ENCODE data around the gene CTPS1. TPM values are rescaled to one million over a fixed set of nuclear protein-coding genes. Genes with fewer than 3 reads are reported as not detected.

CTPS1 gene
- total RNA-seq, 1 experiment from 2014 or later, result 63.1 TPM

DNA sequence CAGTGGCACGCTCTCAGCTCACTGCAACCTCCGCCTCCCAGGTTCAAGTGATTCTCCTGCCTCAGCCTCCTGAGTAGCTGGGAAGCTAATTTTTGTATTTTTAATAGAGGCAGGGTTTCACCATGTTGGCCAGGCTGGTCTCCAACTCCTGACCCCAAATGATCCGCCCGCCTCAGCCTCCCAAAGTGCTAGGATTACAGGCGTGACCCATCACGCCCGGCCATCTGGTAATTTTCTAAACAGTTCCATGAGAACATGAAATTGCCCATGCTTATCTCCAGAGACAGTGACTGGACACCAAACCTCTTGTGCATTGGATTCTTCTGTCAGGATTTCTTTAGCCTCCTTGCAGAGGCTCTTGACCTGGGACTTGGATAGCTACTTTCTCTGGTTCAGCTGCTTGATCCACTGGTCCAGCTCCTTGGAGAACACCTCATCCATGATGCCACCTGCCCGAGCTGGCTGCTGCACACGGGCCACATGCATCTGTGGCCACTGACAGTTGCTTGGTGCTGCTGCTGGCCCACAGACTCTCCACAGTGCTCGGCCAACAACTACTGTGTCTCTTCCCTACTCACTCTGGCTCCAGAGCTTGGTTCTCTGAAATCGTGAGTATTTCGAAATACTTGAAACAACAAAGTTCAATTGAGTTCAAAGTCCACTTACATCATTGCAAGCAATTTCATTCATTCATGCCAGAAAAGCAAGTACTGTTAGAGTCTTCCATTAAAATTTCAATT lies 40.0 kb upstream of the CTPS1 start:
- Mint-ChIP-seq H3K27ac (ENCODE audit: unreplicated experiment) (peak overlapping the region; percentile 14), H3K36me3 (ENCODE audit: insufficient read depth, unreplicated experiment) (no peaks in the 10 kb centered on the region), H3K4me3 (ENCODE audit: unreplicated experiment) (peak overlapping the region; percentile 11), H3K4me1 (ENCODE audit: low read depth, unreplicated experiment) (peaks cover 12% of the 10 kb centered on the region), H3K9me3 (ENCODE audit: unreplicated experiment) (no peaks in the 10 kb centered on the region), H3K27me3 (ENCODE audit: insufficient read depth, unreplicated experiment) (no peaks in the 10 kb centered on the region)
- Histone ChIP-seq H3K4me1 (peaks cover 7% of the 10 kb centered on the region), H3K4me3 (ENCODE audit: low read depth, low read length) (no peak overlapping the region), H3K9me3 (no peaks in the 10 kb centered on the region), H3K27me3 (replicated peaks; ENCODE audit: control insufficient read depth, insufficient read depth, low read length) (no peaks in the 10 kb centered on the region), H3K36me3 (ENCODE audit: control insufficient read depth, insufficient read depth, low read length) (no peaks in the 10 kb centered on the region)
- POLR2A ChIA-PET, result interaction anchor here (0.7 to 1.2 kb wide), 3 partner anchors 40 to 77 kb away, joined by 4 read pairs; partner anchors contain the start of gene CITED4
- no peak for TF ChIP-seq CTCF (IDR thresholded peaks at IDR 0.05; ENCODE audit: insufficient read depth in 1 of 2, low read depth in 1 of 2, low read length in 1 of 2, severe bottlenecking in 1 of 2, unreplicated experiment in 1 of 2)
- BruUV-seq (replicated peaks), result no TSS peak
- CTCF ChIA-PET, result interaction anchor here (0.6 to 1.2 kb wide), 5 partner anchors 10 to 86 kb away, joined by 3 to 9 read pairs (median 5); partner anchors contain the start of gene CITED4
- peak; percentile 37 to 40 for DNase-seq
- intact Hi-C loops (cut with micrococcal nuclease; ENCODE audit: unreplicated experiment), result no loop called here

DNA sequence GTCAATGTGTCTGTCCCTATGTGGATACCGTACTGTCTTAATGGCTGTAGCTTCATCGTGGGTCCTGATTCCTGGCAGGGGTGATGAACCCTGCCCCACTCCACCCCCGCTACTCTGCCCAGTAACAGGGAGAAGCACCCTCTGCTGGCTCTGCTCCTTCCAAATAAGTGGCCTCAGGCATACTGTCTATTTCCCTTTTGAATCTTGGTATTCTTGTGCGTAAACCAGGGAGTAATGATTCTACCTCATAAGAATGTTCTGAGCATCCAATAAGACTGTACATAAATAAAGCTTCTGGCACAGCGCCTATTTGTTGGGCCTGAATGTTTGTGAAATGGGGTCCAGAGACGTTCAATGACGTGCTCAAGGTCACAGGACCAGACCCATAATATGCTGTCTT lies 35.2 kb upstream of the CTPS1 start:
- BruUV-seq (replicated peaks), result no TSS peak
- CTCF ChIA-PET, result interaction anchor here (1.4 kb wide), 1 partner anchor 82 kb away, joined by 3 read pairs; no protein-coding TSS in a partner anchor
- Mint-ChIP-seq H3K36me3 (ENCODE audit: insufficient read depth, unreplicated experiment) (no peaks in the 10 kb centered on the region), H3K27me3 (ENCODE audit: insufficient read depth, unreplicated experiment) (no peaks in the 10 kb centered on the region), H3K9me3 (ENCODE audit: unreplicated experiment) (no peaks in the 10 kb centered on the region), H3K4me1 (ENCODE audit: low read depth, unreplicated experiment) (peaks cover 14% of the 10 kb centered on the region), H3K27ac (ENCODE audit: unreplicated experiment) (no peak overlapping the region), H3K4me3 (ENCODE audit: unreplicated experiment) (no peak overlapping the region)
- Histone ChIP-seq H3K27me3 (replicated peaks; ENCODE audit: control insufficient read depth, insufficient read depth, low read length) (no peaks in the 10 kb centered on the region), H3K4me3 (ENCODE audit: low read depth, low read length) (no peak overlapping the region), H3K9me3 (no peaks in the 10 kb centered on the region), H3K4me1 (peaks cover 7% of the 10 kb centered on the region), H3K36me3 (ENCODE audit: control insufficient read depth, insufficient read depth, low read length) (no peaks in the 10 kb centered on the region)
- no peak for DNase-seq
- no peak for TF ChIP-seq CTCF (IDR thresholded peaks at IDR 0.05; ENCODE audit: insufficient read depth in 1 of 2, low read depth in 1 of 2, low read length in 1 of 2, severe bottlenecking in 1 of 2, unreplicated experiment in 1 of 2)
- intact Hi-C loops (cut with micrococcal nuclease; ENCODE audit: unreplicated experiment), result no loop called here
- POLR2A ChIA-PET, result no interaction called here

GRCh38 chr1:40944841-40945430 lies 34.6 kb upstream of the CTPS1 start:
- Histone ChIP-seq H3K4me3 (ENCODE audit: low read depth, low read length) (no peak overlapping the region), H3K36me3 (ENCODE audit: control insufficient read depth, insufficient read depth, low read length) (no peaks in the 10 kb centered on the region), H3K27me3 (replicated peaks; ENCODE audit: control insufficient read depth, insufficient read depth, low read length) (no peaks in the 10 kb centered on the region), H3K4me1 (peaks cover under 1% of the 10 kb centered on the region), H3K9me3 (no peaks in the 10 kb centered on the region)
- H3K4me3 Mint-ChIP-seq (ENCODE audit: unreplicated experiment), result no peak overlapping the region
- POLR2A ChIA-PET, result no interaction called here
- TF ChIP-seq CTCF (IDR thresholded peaks at IDR 0.05; ENCODE audit: insufficient read depth in 1 of 2, low read depth in 1 of 2, low read length in 1 of 2, severe bottlenecking in 1 of 2, unreplicated experiment in 1 of 2), result no peak
- H3K36me3 Mint-ChIP-seq (ENCODE audit: insufficient read depth, unreplicated experiment), result no peaks in the 10 kb centered on the region
- CTCF ChIA-PET, result interaction anchor here (0.7 to 1.4 kb wide), 2 partner anchors 82 to 95 kb away, joined by 3 to 4 read pairs; no protein-coding TSS in a partner anchor
- BruUV-seq (replicated peaks), result no TSS peak
- no peak for DNase-seq
- H3K4me1 Mint-ChIP-seq (ENCODE audit: low read depth, unreplicated experiment), result peaks cover 8% of the 10 kb centered on the region
- H3K27ac Mint-ChIP-seq (ENCODE audit: unreplicated experiment), result no peak overlapping the region
- H3K9me3 Mint-ChIP-seq (ENCODE audit: unreplicated experiment), result no peaks in the 10 kb centered on the region
- intact Hi-C loops (cut with micrococcal nuclease; ENCODE audit: unreplicated experiment), result no loop called here
- no peaks in the 10 kb centered on the region for H3K27me3 Mint-ChIP-seq (ENCODE audit: insufficient read depth, unreplicated experiment)

Data from Caco-2 (cell line).